ENCODE data around the gene MAN2C1. TPM values are rescaled to one million over a fixed set of nuclear protein-coding genes. Genes with fewer than 3 reads are reported as not detected.

Gene MAN2C1
- total RNA-seq, 2 experiments from 2014 or later, result 519 to 546 TPM

- H3K4me1 ChIP-seq (ENCODE audit: insufficient read depth, low read length), result peaks cover 51% of the 10 kb centered on the region
- H3K4me3 ChIP-seq (ENCODE audit: low read length), result peak overlapping the region; percentile 86
- ChIA-PET CTCF (interaction anchor here (2.6 kb wide), 1 partner anchor 19 kb away, joined by 15 read pairs; the partner anchor contains the start of gene MAN2C1), POLR2A (interaction anchor here (0.6 to 9.6 kb wide), 10 partner anchors 13 to 398 kb away, joined by 3 to 146 read pairs (median 6); partner anchors contain the start of genes COMMD4, IMP3, MAN2C1 and SIN3A)
- Mint-ChIP-seq H3K36me3 (ENCODE audit: low read depth) (peaks cover 13% of the 10 kb centered on the region), H3K4me3 (peak overlapping the region; percentile 83), H3K27ac (peak overlapping the region; percentile 93), H3K4me1 (ENCODE audit: low read depth) (peaks cover 35% of the 10 kb centered on the region), H3K9me3 (peaks cover 7% of the 10 kb centered on the region), H3K27me3 (no peaks in the 10 kb centered on the region)
- intact Hi-C loops (cut with DNase I, micrococcal nuclease), result no loop called here
- ATAC-seq (ENCODE audit: poor library complexity) (no peak), DNase-seq (peak in 1 of 14 experiments; percentile 41)
- TF ChIP-seq, protein P1, sequence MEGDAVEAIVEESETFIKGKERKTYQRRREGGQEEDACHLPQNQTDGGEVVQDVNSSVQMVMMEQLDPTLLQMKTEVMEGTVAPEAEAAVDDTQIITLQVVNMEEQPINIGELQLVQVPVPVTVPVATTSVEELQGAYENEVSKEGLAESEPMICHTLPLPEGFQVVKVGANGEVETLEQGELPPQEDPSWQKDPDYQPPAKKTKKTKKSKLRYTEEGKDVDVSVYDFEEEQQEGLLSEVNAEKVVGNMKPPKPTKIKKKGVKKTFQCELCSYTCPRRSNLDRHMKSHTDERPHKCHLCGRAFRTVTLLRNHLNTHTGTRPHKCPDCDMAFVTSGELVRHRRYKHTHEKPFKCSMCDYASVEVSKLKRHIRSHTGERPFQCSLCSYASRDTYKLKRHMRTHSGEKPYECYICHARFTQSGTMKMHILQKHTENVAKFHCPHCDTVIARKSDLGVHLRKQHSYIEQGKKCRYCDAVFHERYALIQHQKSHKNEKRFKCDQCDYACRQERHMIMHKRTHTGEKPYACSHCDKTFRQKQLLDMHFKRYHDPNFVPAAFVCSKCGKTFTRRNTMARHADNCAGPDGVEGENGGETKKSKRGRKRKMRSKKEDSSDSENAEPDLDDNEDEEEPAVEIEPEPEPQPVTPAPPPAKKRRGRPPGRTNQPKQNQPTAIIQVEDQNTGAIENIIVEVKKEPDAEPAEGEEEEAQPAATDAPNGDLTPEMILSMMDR (IDR thresholded peaks at IDR 0.05), result no peak
- H3K9me3 ChIP-seq (ENCODE audit: control insufficient read depth in 1 of 2, insufficient read depth in 1 of 2, low read length in 2 of 2), result peaks cover 21 to 51% of the 10 kb centered on the region in 2 experiments
- H3K36me3 ChIP-seq (ENCODE audit: insufficient read depth, low read length), result peaks cover 2% of the 10 kb centered on the region
- no peaks in the 10 kb centered on the region for H3K27me3 ChIP-seq (ENCODE audit: control insufficient read depth in 1 of 2, insufficient read depth in 2 of 2, low read length in 2 of 2)
- peak overlapping the region; percentile 43 to 48 for H3K27ac ChIP-seq (ENCODE audit: low read depth in 1 of 2, low read length in 2 of 2)
Observed at GRCh38 chr15:75348562-75349350, 19.7 kb downstream of the MAN2C1 start.

DNA sequence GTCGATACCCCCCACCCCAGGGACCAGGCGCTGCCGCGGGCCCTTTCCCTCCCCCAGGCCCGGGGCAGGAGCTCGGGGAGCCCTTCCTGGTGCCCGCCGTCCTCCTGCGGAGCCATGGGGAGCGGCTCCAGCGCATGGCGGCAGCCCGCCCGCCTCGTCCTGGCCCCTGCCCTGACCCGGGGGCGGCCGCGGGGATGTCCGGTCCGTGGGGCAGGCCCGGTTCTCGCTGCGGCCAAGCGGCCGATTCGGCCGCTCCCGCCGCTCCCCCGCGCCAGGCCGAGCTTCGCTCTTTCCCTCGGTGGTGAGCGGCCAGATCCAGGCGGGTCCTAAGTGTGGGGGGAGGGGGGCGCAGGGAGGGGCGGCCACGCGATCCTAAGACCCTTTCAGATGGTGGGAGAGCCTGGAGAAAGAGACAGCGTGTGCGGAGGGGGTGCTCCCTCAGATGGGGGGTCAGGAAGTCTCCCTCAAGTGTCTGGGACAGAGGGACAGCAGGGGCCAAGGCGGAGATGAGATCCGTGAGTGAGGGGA, 20.3 kb downstream of the MAN2C1 start:
- intact Hi-C loops (cut with DNase I, micrococcal nuclease), result no loop called here
- peaks cover 51% of the 10 kb centered on the region for H3K4me1 ChIP-seq (ENCODE audit: insufficient read depth, low read length)
- DNase-seq (no peak), ATAC-seq (ENCODE audit: poor library complexity) (no peak)
- H3K4me3 Mint-ChIP-seq, result peak overlapping the region; percentile 89
- no peaks in the 10 kb centered on the region for H3K27me3 ChIP-seq (ENCODE audit: control insufficient read depth in 1 of 2, insufficient read depth in 2 of 2, low read length in 2 of 2)
- peak overlapping the region; percentile 86 for H3K4me3 ChIP-seq (ENCODE audit: low read length)
- ChIA-PET POLR2A (interaction anchor here (0.6 to 9.6 kb wide), 10 partner anchors 12 to 399 kb away, joined by 3 to 146 read pairs (median 6); partner anchors contain the start of genes COMMD4, IMP3, MAN2C1 and SIN3A), CTCF (interaction anchor here (2.6 kb wide), 1 partner anchor 20 kb away, joined by 15 read pairs; the partner anchor contains the start of gene MAN2C1)
- peaks cover 21 to 51% of the 10 kb centered on the region in 2 experiments for H3K9me3 ChIP-seq (ENCODE audit: control insufficient read depth in 1 of 2, insufficient read depth in 1 of 2, low read length in 2 of 2)
- peaks cover 35% of the 10 kb centered on the region for H3K4me1 Mint-ChIP-seq (ENCODE audit: low read depth)
- peak overlapping the region; percentile 43 to 48 for H3K27ac ChIP-seq (ENCODE audit: low read depth in 1 of 2, low read length in 2 of 2)
- H3K9me3 Mint-ChIP-seq, result peaks cover 7% of the 10 kb centered on the region
- peaks cover 13% of the 10 kb centered on the region for H3K36me3 Mint-ChIP-seq (ENCODE audit: low read depth)
- H3K36me3 ChIP-seq (ENCODE audit: insufficient read depth, low read length), result peaks cover 2% of the 10 kb centered on the region
- peak overlapping the region; percentile 93 for H3K27ac Mint-ChIP-seq
- TF ChIP-seq, protein P1 (IDR thresholded peaks at IDR 0.05), result no peak
- no peaks in the 10 kb centered on the region for H3K27me3 Mint-ChIP-seq

DNA sequence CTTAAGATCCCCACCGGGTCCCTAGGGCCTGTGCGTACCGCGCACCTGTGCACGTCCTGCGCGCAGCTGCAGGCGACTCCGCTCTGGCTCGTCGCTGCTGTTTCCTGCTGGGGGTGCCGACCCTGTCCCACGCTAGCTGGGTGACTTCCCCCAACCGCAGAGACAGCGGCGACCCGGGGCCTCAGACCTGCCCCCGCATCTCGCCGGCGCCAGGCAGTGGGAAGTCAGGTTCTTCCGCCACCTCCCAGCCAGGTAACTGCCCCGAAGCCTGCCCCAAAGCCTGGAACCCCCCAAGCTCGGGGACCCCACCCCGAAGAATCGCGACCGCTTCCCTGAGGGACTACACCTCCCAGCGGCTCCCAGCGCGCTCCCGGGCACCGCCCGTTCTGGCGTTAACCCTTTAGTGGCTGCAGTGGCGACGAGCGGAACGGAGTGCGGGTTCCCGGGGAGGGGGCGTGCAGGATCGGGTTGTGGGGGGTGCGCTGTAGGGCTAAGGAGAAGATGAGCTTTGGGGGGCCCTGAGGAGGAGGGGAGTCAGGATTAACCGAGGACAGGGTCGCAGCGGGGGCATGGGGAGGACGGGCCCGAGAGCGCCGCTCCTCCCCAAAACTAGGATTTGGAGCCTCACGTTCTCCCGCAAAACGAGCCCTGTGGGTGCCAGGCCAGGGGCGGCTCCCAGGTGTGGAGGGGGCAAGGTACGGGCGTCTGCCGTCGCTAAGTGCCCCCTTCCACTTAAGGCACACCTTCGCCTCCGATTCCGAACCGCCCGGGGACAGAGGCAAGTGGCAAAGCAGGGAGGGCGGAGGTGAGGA, 21.0 kb downstream of the MAN2C1 start:
- Mint-ChIP-seq H3K36me3 (ENCODE audit: low read depth) (peaks cover 13% of the 10 kb centered on the region), H3K9me3 (peaks cover 7% of the 10 kb centered on the region), H3K27ac (peak overlapping the region; percentile 83), H3K4me3 (peak overlapping the region; percentile 89), H3K4me1 (ENCODE audit: low read depth) (peaks cover 35% of the 10 kb centered on the region), H3K27me3 (no peaks in the 10 kb centered on the region)
- Histone ChIP-seq H3K27ac (ENCODE audit: low read depth in 1 of 2, low read length in 2 of 2) (peak overlapping the region in 1 of 2 donors; percentile 43), H3K4me1 (ENCODE audit: insufficient read depth, low read length) (peaks cover 51% of the 10 kb centered on the region), H3K4me3 (ENCODE audit: low read length) (peak overlapping the region; percentile 86), H3K27me3 (ENCODE audit: control insufficient read depth in 1 of 2, insufficient read depth in 2 of 2, low read length in 2 of 2) (no peaks in the 10 kb centered on the region), H3K36me3 (ENCODE audit: insufficient read depth, low read length) (peaks cover 2% of the 10 kb centered on the region), H3K9me3 (ENCODE audit: control insufficient read depth in 1 of 2, insufficient read depth in 1 of 2, low read length in 2 of 2) (peaks cover 21 to 50% of the 10 kb centered on the region in 2 experiments)
- ChIA-PET CTCF (interaction anchor here (2.6 kb wide), 1 partner anchor 20 kb away, joined by 15 read pairs; the partner anchor contains the start of gene MAN2C1), POLR2A (interaction anchor here (0.6 to 9.6 kb wide), 10 partner anchors 9 to 732 kb away, joined by 3 to 146 read pairs (median 6); partner anchors contain the start of genes CLK3, COMMD4, IMP3 and MAN2C1)
- TF ChIP-seq, protein P1 (IDR thresholded peaks at IDR 0.05), result no peak
- peak; percentile 31 to 83 (median 57) for DNase-seq
- ATAC-seq (ENCODE audit: poor library complexity), result peak; percentile 67
- intact Hi-C loops (cut with DNase I, micrococcal nuclease), result no loop called here
